Measurements from ENCODE around the gene HOXB2. TPM values are rescaled to one million over a fixed set of nuclear protein-coding genes. Genes with fewer than 3 reads are reported as not detected.

The HOXB2 gene
- polyA plus RNA-seq, 3 donors: 1.6 to 3.8 (median 3.3) TPM

DNA sequence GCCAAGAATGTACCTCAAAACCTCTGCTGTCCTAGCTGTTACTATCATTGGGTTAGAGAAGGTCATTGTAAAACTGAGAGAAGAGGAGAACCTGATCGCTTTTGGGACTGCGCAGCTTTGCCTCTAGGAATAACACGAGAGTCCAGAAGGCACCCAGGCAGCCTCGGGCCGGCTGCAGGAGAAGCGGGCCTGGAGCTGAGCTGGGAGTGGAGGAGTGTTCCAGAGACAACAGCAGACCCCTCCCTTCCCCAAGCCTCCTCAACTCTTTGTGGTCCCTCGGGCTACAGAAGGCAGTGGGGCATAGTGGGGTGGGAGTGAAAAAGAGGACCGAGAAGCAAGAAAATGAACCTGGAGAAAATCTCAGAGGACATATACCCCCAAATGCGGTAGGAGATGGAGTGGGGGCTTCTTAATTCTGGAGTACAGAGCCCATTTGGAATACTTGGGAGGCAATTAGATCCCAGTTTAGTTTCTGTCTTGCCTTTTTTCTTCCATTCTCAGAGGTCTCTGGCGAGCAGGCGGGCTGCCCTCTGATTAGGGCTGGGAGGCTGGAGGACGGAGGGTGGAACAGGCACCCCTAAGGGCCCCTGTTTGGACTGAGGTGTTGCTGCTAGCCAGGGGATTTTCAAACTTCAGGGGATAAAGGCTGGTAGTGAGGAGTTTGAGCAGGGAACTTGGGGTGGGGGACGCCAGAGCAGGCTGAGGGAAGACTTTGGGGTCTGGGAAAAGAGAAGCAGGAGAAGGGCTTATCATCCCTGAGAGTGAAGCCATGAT is 13.3 kb upstream of the HOXB2 start:
- DNase-seq: no peak
- Histone ChIP-seq H3K9ac (ENCODE audit: insufficient read depth, low read length, poor library complexity, severe bottlenecking) (no peak overlapping the region), H3K4me2 (replicated peaks; ENCODE audit: extremely low read depth, low read length, poor library complexity, severe bottlenecking) (no peak overlapping the region), H3K4me3 (replicated peaks in 1 of 3; ENCODE audit: low read depth in 2 of 3, low read length in 3 of 3) (no peak overlapping the region), H3K36me3 (replicated peaks in 1 of 2; ENCODE audit: control insufficient read depth in 1 of 2, insufficient read depth in 2 of 2, low read length in 2 of 2) (no peaks in the 10 kb centered on the region), H2AFZ (ENCODE audit: insufficient read depth, low read depth, low read length, poor library complexity, severe bottlenecking) (no peak overlapping the region), H3K79me2 (ENCODE audit: insufficient read depth, low read length) (no peaks in the 10 kb centered on the region), H4K20me1 (ENCODE audit: insufficient read depth, low read length) (no peaks in the 10 kb centered on the region), H3K27me3 (ENCODE audit: control insufficient read depth in 2 of 2, insufficient read depth in 2 of 2, low read length in 2 of 2) (peaks cover 19 to 58% of the 10 kb centered on the region in 2 donors), H3K9me3 (replicated peaks in 1 of 2; ENCODE audit: control insufficient read depth in 1 of 2, insufficient read depth in 1 of 2, low read length in 2 of 2) (no peaks in the 10 kb centered on the region), H3K27ac (ENCODE audit: low read depth in 1 of 2, low read length in 2 of 2) (no peak overlapping the region), H3K4me1 (ENCODE audit: control insufficient read depth in 1 of 2, insufficient read depth in 2 of 2, low read length in 2 of 2) (peaks cover 3 to 8% of the 10 kb centered on the region in 2 donors)
- Mint-ChIP-seq H3K9me3 (peaks cover 0 to 11% (median 0%) of the 10 kb centered on the region in 7 donors), H3K4me3 (no peak overlapping the region), H3K27ac (no peak overlapping the region), H3K27me3 (ENCODE audit: low read depth in 3 of 3) (peaks cover 58 to 73% (median 69%) of the 10 kb centered on the region in 3 donors), H3K36me3 (peaks cover 2 to 12% of the 10 kb centered on the region in 2 donors), H3K4me1 (peaks cover 14% of the 10 kb centered on the region)
- intact Hi-C loops (cut with micrococcal nuclease): no loop called here
- TF ChIP-seq, protein P1, sequence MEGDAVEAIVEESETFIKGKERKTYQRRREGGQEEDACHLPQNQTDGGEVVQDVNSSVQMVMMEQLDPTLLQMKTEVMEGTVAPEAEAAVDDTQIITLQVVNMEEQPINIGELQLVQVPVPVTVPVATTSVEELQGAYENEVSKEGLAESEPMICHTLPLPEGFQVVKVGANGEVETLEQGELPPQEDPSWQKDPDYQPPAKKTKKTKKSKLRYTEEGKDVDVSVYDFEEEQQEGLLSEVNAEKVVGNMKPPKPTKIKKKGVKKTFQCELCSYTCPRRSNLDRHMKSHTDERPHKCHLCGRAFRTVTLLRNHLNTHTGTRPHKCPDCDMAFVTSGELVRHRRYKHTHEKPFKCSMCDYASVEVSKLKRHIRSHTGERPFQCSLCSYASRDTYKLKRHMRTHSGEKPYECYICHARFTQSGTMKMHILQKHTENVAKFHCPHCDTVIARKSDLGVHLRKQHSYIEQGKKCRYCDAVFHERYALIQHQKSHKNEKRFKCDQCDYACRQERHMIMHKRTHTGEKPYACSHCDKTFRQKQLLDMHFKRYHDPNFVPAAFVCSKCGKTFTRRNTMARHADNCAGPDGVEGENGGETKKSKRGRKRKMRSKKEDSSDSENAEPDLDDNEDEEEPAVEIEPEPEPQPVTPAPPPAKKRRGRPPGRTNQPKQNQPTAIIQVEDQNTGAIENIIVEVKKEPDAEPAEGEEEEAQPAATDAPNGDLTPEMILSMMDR (IDR thresholded peaks at IDR 0.05): no peak
- 94% methylated on average over 6 of the region's 13 CpGs for WGBS (ENCODE audit: insufficient coverage)

DNA sequence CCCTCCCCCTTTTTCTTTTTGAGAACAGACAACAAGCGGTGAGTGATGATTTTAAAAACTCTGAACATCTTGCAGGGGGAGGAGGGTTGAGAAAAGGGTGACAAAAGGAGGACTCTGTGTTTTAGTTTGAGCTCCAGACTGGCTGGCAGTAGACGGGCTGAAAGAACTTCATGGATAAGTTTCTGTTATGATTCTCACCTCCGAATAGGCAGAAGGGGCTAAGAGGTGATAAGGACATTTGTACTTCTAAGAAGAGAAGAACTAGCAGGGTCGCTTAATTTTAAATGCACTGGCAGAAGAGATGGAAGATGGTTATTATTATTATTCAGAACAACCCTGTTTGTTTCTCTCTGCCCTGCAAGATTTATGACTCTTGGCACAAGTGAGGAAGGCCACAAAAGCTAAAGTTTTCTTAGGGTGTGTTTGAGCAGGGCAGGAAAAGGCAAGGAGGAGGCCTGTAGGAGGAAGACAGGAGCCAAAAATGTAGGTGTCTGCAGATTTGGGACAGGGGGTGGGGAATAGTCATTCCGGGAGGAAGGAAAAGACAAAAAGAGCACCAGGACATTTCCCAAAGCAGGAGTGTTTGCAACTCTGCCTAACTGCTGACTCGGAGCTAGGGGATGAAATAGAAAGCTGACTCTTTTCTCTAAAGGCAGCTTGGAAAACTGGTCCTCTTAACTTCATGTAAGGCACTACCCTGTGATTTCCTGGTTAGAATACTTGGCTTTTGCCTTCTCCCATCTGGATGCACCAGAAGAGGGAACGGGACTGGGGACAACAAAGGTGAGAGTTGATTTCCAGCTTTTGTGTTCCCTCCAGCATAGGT is 11.9 kb upstream of the HOXB2 start:
- DNase-seq: no peak
- Histone ChIP-seq H2AFZ (ENCODE audit: insufficient read depth, low read depth, low read length, poor library complexity, severe bottlenecking) (no peak overlapping the region), H4K20me1 (ENCODE audit: insufficient read depth, low read length) (no peaks in the 10 kb centered on the region), H3K27me3 (ENCODE audit: control insufficient read depth in 2 of 2, insufficient read depth in 2 of 2, low read length in 2 of 2) (peaks cover 21 to 49% of the 10 kb centered on the region in 2 donors), H3K27ac (ENCODE audit: low read depth in 1 of 2, low read length in 2 of 2) (no peak overlapping the region), H3K9ac (ENCODE audit: insufficient read depth, low read length, poor library complexity, severe bottlenecking) (no peak overlapping the region), H3K9me3 (replicated peaks in 1 of 2; ENCODE audit: control insufficient read depth in 1 of 2, insufficient read depth in 1 of 2, low read length in 2 of 2) (no peaks in the 10 kb centered on the region), H3K79me2 (ENCODE audit: insufficient read depth, low read length) (no peaks in the 10 kb centered on the region), H3K36me3 (replicated peaks in 1 of 2; ENCODE audit: control insufficient read depth in 1 of 2, insufficient read depth in 2 of 2, low read length in 2 of 2) (no peaks in the 10 kb centered on the region), H3K4me2 (replicated peaks; ENCODE audit: extremely low read depth, low read length, poor library complexity, severe bottlenecking) (no peak overlapping the region), H3K4me3 (replicated peaks in 1 of 3; ENCODE audit: low read depth in 2 of 3, low read length in 3 of 3) (no peak overlapping the region), H3K4me1 (ENCODE audit: control insufficient read depth in 1 of 2, insufficient read depth in 2 of 2, low read length in 2 of 2) (peaks cover 3 to 8% of the 10 kb centered on the region in 2 donors)
- intact Hi-C loops (cut with micrococcal nuclease): no loop called here
- WGBS (ENCODE audit: insufficient coverage): 93% methylated on average over 2 of the region's 7 CpGs
- Mint-ChIP-seq H3K27me3 (ENCODE audit: low read depth in 3 of 3) (peaks cover 51 to 65% (median 61%) of the 10 kb centered on the region in 3 donors), H3K4me3 (peak overlapping the region in 1 of 2 donors; percentile 66), H3K9me3 (peaks cover 0 to 11% (median 0%) of the 10 kb centered on the region in 7 donors), H3K27ac (no peak overlapping the region), H3K4me1 (peaks cover 14% of the 10 kb centered on the region), H3K36me3 (peaks cover 2 to 12% of the 10 kb centered on the region in 2 donors)
- TF ChIP-seq, protein P1 (IDR thresholded peaks at IDR 0.05): no peak

Measured in CD14-positive monocyte (primary cell).